GM19468 (cell line): ENCODE data around the gene GRK2.
"Not testable (repeated sequence)": the region's sequence is repeated elsewhere in the genome, so short reads cannot be mapped to it uniquely, and the experiment has no call there.

Experiments
- ATAC-seq: cut with Tn5 transposase; IDR thresholded peaks from one replicate; pipeline ENCODE4 v1.9.1; 2021; ENCODE audit warnings: mild to moderate bottlenecking, moderate library complexity, moderate number of reproducible peaks; ENCODE audit not compliant: unreplicated experiment; ENCODE audit errors: extremely low read depth

Gene GRK2

GRCh38 chr11:67310246-67311050 lies 44.2 kb downstream of the GRK2 start:
- no peak for ATAC-seq

GRCh38 chr11:67311051-67311555 lies 44.8 kb downstream of the GRK2 start:
- ATAC-seq: no peak

- ATAC-seq: no peak
Observed at GRCh38 chr11:67311556-67312082, 45.3 kb downstream of the GRK2 start.

- ATAC-seq: no peak
Observed at GRCh38 chr11:67312187-67313021, 46.1 kb downstream of the GRK2 start.

- no peak for ATAC-seq
Observed at GRCh38 chr11:67313125-67313890, 47.0 kb downstream of the GRK2 start.

GRCh38 chr11:67314218-67314617 lies 47.9 kb downstream of the GRK2 start:
- ATAC-seq: no peak

GRCh38 chr11:67315325-67315909 lies 49.1 kb downstream of the GRK2 start:
- no peak for ATAC-seq

GRCh38 chr11:67316882-67317204 lies 50.6 kb downstream of the GRK2 start:
- no peak for ATAC-seq

- peak; percentile 40 for ATAC-seq
Observed at GRCh38 chr11:67317205-67317887, 51.1 kb downstream of the GRK2 start.

GRCh38 chr11:67317888-67318555 lies 51.7 kb downstream of the GRK2 start:
- no peak for ATAC-seq

GRCh38 chr11:67318876-67319275 lies 52.6 kb downstream of the GRK2 start:
- not testable (repeated sequence) for ATAC-seq

- no peak for ATAC-seq
Observed at GRCh38 chr11:67320011-67320410, 53.7 kb downstream of the GRK2 start.

GRCh38 chr11:67320691-67321090 lies 54.4 kb downstream of the GRK2 start:
- no peak for ATAC-seq

- no peak for ATAC-seq
Observed at GRCh38 chr11:67321313-67321871, 55.1 kb downstream of the GRK2 start.

- ATAC-seq: no peak
Observed at GRCh38 chr11:67322049-67322448, 55.8 kb downstream of the GRK2 start.

- no peak for ATAC-seq
Observed at GRCh38 chr11:67323526-67323925, 57.3 kb downstream of the GRK2 start.

- no peak for ATAC-seq
Observed at GRCh38 chr11:67332081-67332691, 65.9 kb downstream of the GRK2 start.
